Frontal cortex (tissue), 4 donors: ENCODE results near the gene TDRKH. TPM values are rescaled to one million over a fixed set of nuclear protein-coding genes. Genes with fewer than 3 reads are reported as not detected.

Source experiments
- DNase-seq, 2 donors: peaks; one replicate each; pipeline ENCODE4 v3.0.0; 2012; ENCODE audit warnings: low spot score in 2 of 2
- FAIRE-seq: peaks from 2 replicates; lab custom pipeline; 2012; peaks lifted over from hg19 to GRCh38; lab: Jason Lieb, UNC
- small RNA-seq: library from RNA; depleted of rRNA; stranded (forward); fragments of <200 nt; gene quantifications from one replicate; pipeline ENCODE3, GENCODE V24; 2014
- total RNA-seq: library from RNA; depleted of rRNA; stranded (reverse); fragments of >200 nt; gene quantifications from one replicate; pipeline ENCODE4 v1.2.3, GENCODE V29; 2014
- donor health status: control.
- donor health status: control.
- donor health status: control.

TDRKH gene
- total RNA-seq, 1 donor from 2014 or later, result 17.1 TPM

DNA sequence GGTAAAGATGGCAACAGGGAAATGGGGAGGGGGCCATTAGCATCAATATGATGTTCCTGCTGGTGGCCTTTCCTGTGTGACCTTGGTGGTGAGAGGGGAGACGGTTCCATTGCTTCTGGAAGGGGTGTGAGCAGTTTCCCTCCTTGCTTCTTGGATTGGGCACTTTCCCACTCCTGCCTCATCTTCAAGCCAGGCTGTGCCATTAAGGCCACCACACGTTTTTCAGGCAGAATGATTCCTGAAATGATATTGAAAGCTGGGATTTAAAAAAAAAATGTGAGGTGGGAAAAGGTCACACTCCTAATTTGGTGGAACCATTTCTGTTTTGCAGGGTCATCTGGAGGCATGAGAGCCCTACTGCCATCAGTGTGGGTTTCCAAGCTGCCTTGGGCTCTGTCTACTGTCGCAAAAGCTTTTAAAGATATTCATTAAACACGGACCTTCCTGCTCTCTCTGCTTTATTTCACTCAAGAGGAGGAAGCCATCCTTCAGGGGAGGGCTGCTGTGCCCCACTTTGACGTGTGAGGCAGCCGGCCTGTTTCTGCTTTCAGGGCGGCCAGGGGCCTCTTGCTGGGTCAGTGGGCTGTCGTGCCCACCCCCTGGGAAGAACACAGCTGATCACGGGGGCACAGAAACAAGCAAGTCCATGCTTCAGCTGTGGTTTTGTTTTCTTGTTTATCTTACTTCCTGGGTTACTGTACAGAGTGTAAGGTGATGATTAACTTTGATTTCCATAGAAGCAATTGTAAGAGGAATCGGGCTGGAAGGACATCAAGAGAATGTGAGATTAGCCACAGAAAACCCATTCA, 60.9 kb downstream of the TDRKH start:
- FAIRE-seq (no peak), DNase-seq (no peak)

DNA sequence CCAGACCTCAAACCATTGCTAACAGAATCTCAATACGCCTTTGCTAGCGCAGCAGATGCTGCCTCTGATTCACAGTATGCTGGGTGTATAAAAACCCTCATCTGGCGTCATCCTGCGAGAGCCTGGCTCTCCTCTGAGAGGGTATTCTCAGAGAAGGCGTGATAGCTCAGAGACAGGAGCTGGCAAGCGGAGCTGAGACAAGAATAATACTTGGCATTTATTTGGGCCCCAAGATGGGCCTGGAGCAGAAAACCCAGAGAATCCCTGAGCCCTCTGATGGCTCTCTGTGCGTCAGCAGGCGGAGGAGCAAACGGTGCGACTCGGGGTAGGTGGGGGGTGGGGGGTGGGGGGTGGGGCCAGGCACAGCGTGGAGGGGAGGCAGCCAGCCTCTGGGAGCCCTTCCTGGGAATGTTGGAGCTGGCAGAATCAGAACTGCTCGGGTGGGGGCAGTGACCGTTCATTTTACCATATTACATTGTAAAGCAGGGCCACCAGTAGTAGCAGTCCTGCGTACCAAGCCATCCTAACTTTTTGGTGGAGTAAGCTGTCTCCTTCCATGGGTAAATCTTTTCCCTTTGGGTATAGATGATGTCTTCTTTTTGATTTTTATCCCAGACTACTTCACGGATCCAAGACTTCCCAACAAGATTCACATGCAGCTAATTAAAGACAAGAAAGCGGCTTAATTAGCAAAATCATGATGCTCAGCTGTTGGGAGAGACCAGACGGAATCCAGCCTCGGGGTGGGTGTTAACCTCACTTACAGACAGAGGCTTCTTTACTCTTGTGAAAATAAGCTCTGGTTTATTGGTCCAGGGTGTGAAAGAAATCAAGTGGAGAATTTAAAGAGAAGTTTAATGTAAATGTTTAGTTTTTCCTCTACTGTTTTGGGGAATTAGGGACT, 61.9 kb downstream of the TDRKH start:
- no peak for FAIRE-seq
- no peak for DNase-seq

- no peak for DNase-seq
- FAIRE-seq, result no peak
These were observed 66.5 kb downstream of the TDRKH start for GRCh38 chr1:151723726-151724370.

Small RNA genes within 50 kb of the gene (small RNA-seq; reads per million reads assigned to genes)
- not detected for gene RNU6-662P

Other genes with a start within 250 kb of the TDRKH start
- gene SNX27, start 178.4 kb downstream of the TDRKH start, total RNA-seq, result 75.8 TPM
- 33.0 TPM for gene CELF3, start 73.7 kb downstream of the TDRKH start, total RNA-seq
- gene RIIAD1, start 69.0 kb downstream of the TDRKH start, total RNA-seq, result 9.8 TPM
- gene MRPL9, start 27.0 kb downstream of the TDRKH start, total RNA-seq, result 73.4 TPM
- gene LINGO4, start 14.9 kb upstream of the TDRKH start, total RNA-seq, result not detected
- gene RORC, start 41.3 kb upstream of the TDRKH start, total RNA-seq, result under 0.01 TPM
- under 0.01 TPM for gene C2CD4D, start 49.3 kb upstream of the TDRKH start, total RNA-seq
- gene THEM5, start 63.2 kb upstream of the TDRKH start, total RNA-seq, result not detected
- gene THEM4, start 119.0 kb upstream of the TDRKH start, total RNA-seq, result 5.3 TPM
- gene S100A10, start 203.4 kb upstream of the TDRKH start, total RNA-seq, result 2.4 TPM
- 1.6 TPM for gene S100A11, start 246.5 kb upstream of the TDRKH start, total RNA-seq